Measurements from ENCODE around the gene TTLL5.

GRCh38 chr14:75835156-75835725 is 174.2 kb downstream of the TTLL5 start:
- TF ChIP-seq CTCF (IDR thresholded peaks at IDR 0.05) (no peak), POLR2AphosphoS5 (IDR thresholded peaks at IDR 0.05) (no peak)
